NAMALWA (cell line): ENCODE results near the gene DLGAP1.

Experiments used
- DNase-seq: peaks from one replicate; pipeline ENCODE4 v3.0.0-alpha.2; 2015; ENCODE audit warnings: low spot score

DLGAP1 gene

DNA sequence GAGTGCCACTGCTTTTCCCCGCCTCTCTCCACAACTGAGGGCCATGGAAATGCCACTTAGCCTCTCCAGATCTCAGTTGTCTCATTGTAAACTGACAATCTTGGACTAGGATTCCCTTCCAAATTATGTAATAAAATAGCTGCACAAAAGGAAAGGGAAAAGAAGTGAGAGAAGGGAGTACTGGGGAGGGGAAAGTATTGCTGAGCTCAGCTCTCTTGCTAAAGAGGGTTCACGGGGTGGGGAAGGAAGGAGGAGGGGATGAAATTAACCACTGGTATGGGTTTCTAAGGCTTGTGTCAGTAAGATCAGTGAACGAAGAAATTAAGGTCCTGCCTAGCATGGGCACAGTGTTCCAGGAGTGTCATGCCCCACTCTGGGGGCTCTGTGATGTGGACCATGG lies 587.9 kb downstream of the DLGAP1 start:
- DNase-seq = no peak

- no peak for DNase-seq
Measured at GRCh38 chr18:3864669-3865298, 590.3 kb downstream of the DLGAP1 start.

- DNase-seq = no peak
Measured at GRCh38 chr18:3863593-3863992, 591.5 kb downstream of the DLGAP1 start.

DNA sequence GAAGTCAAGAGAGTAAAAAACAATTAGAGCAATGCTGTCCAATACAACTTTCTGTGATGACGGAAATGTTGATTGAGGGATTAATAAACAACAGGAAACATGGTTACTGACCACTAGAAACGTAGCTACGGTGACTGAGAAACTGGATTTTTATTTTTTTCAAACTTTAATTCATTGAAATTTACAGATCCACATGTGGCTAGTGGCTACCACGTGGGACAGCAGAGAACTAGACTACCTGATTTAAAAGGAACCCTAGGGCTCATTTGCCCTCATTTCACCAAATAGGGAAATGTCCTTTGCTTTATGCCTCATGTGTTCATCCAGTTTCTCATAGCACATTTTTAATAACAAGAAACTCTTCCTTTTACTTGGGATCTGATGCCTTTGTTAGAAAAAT lies 592.1 kb downstream of the DLGAP1 start:
- no peak for DNase-seq

DNA sequence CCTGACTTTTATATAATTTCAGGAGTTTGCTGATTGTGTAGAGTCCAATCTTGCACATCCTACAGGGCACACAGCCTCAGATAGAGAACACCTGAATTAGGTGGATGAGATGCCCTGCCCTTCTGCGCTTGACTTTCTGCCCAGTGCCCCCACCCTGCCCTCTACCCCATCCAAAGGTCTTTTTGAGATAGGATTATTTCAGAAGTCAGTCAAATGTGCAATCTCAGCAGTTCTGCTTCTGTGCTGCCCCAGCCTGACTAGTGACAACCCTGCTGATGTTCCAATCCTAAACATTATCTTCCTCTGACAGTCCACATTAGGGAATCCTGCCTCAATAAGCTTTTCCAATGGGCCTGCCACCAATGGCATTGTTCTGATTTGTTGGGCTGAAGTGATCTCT lies 593.6 kb downstream of the DLGAP1 start:
- DNase-seq = no peak

GRCh38 chr18:3857544-3857943 lies 597.6 kb downstream of the DLGAP1 start:
- DNase-seq = no peak

GRCh38 chr18:3855966-3856365 lies 599.1 kb downstream of the DLGAP1 start:
- DNase-seq = no peak

DNA sequence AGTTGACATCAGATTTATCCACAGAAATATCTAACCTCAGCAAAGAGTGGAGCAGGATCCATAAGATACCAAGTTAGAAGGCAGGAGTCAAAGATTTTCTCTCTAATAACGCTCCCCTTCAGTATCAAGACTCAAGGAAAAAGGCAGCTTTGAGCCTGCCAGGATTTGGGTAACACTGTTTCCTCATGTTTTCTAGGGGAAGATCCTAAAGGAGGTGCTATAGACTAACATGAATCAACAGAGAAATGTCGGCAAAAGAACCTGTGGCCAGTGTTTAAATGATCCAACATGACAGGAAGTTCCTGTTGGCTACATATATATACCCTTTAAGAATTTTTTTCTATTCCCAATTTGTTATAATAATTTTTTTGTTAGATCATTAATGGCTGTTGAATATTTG lies 602.8 kb downstream of the DLGAP1 start:
- no peak for DNase-seq

DNA sequence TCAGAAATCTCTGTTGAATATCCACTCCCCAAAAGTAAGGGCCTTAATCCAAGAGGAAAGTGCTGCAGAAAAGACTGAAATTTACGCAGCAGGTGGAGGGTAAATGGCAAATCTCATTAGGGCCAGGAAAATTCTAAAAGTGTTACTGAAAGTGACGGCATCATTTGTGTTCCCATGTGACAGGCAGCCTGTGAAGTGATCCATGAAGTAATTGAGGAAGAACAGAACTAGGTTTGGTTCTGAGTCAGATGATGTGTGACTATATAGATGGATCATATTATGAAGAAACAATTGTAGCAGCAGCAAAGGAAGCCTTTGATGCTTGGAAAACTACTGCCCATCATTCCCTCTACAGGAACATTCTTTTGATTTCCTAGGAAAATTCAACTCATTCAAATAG lies 603.9 kb downstream of the DLGAP1 start:
- no peak for DNase-seq

GRCh38 chr18:3848316-3848715 lies 606.8 kb downstream of the DLGAP1 start:
- DNase-seq = no peak

DNA sequence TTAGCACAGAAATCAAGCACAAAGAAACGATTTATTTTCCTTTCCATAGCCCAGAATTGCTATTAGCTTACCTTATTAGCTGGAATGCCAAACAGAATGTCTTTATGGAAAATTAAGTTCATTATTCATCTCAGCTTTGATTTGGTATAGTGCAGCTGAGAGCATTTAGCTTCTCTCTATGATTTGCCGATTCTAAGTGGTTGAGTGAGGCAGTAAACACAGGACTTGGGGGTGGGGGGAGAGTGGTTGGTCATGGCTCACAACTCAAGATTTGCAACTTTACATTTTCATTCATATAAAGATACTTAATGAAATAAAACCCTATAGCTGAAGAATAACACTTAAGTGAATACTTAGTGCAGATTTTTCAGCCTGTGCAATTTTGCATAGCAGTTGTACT lies 609.9 kb downstream of the DLGAP1 start:
- no peak for DNase-seq

- no peak for DNase-seq
Measured at GRCh38 chr18:3842844-3843243, 612.3 kb downstream of the DLGAP1 start.

- DNase-seq = no peak
Measured at GRCh38 chr18:3840766-3841165, 614.3 kb downstream of the DLGAP1 start.

DNA sequence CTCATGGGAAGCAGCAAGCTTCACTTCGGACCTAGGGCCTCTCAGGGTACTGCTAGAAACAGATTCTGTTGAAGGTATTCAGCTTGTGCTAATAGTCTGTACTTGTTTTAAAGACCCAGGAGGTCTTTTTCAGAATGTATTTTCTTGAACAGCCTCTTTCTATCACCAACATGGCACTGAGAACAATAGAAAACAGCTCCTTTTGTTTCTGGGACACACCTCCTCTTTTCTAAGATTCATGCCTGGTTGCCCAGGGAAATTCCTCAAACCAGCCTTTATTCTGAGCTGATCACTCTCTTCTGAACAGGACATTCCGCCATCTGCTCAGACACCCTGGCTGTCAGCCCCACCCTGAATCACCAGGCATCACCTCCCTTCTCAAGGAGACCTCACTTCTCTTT lies 615.5 kb downstream of the DLGAP1 start:
- DNase-seq = no peak

- no peak for DNase-seq
Measured at GRCh38 chr18:3836483-3837335, 618.4 kb downstream of the DLGAP1 start.

DNA sequence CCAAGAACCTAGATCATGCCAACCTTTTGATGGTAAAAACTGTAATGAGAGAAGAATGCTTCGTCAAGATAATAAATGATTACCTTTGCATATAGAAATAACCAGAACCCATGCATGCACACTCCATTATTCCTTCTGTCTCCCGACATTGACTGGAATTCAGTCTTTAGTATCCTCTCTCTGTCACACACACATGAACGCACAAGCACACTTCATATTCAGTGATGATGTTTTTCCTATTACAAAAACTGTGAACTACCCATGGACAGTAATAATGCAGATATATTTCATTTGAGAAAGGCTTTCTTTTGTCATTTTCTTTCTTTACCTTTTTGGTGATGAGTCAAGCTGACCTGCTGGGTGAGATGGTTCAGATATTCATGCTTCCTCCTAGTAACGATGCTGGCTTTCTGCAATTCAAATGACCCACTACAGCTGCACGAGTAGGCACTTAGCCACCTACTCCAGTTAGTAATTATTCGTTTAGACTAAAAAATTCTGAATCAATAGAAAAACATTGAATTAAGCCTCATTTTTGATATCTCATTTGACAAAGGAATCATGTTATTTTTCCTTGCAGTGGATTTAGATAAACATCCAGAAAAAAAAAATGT lies 623.0 kb downstream of the DLGAP1 start:
- DNase-seq = no peak

- DNase-seq = no peak
Measured at GRCh38 chr18:3830604-3831003, 624.5 kb downstream of the DLGAP1 start.

DNA sequence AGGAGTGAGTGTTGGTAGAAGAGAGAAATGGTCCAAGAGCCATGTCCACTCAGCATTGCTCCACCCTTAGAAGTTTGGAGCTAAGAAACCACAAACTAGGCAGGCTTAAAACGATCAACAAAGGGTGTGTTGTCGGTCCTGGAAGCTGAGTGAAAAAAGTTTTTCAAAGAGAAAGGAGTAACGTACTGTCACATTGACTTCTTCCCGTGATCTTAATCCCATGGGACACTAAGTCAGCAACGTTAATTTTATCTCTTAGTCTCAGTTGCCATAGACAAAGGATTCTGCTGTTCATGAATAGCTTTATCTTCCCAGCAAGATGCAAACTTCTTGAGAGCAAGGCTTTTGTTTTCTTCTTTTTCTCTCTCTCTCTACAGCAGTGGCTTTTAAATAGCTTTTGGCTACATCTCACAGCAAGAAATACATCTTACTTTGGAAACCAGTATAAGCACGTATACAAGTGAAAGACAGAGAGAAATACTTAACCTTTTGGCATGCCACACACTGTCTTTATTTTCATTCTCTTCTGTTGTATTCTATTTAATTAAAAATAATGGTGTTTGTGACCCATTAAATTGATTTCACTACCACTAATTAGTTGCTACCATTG lies 627.8 kb downstream of the DLGAP1 start:
- DNase-seq = no peak

DNA sequence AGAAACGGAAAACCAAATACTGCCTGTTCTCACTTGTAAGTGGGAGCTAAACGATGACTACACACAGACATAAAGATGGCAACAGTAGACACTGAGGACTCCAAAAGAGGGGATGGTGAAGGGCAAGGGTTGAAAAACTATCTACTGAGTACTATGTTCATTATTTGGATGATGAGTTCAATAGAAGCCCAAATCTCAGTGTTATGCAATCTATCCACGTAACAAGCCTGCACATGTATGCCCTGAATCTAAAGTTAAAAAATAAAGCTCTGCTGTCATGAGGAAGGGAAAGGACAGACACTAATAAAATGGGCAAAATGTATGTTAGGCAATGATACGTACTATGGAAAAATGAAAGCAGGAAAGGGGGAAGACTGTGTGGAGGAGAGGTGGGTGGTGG lies 629.1 kb downstream of the DLGAP1 start:
- no peak for DNase-seq

GRCh38 chr18:3824101-3824500 lies 631.0 kb downstream of the DLGAP1 start:
- no peak for DNase-seq

DNA sequence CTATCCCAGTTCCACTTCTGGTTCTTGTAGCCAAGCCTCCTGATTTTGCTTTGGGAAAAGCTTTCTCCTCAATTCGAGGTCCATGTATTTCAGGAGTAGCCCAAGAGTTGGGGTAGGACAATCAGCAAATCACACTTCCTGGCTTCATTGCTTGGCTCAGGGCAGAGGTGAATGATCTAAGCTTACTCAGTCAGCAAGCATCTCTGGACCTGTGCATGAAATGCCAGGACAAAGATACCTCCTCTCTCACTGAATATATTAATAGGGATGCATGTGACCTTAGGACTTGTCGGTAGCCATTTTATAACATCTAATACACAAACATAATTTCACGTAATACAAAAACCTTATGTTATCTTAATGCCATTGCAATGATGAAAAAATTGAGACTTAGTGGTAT lies 632.0 kb downstream of the DLGAP1 start:
- no peak for DNase-seq

DNA sequence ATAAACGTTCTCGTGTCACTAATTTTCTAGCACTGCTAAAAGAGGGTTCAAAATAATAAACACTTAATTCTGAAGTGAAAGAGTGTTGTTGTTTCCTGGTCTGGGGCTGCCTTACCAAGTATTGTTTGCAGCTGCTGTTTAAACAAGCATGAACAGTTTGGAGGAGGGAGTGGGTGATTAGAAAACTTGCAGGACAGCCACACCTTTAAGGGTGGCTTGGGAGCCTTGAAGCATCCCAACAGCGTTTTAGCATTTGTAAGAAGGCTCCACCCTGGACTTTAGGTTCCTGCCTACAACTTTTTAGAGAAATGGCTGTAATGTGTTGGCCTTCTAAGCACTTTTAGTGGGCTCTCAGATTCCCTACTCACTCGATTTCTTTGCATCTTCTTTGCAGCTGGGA lies 633.6 kb downstream of the DLGAP1 start:
- DNase-seq = no peak

GRCh38 chr18:3819961-3820360 lies 635.1 kb downstream of the DLGAP1 start:
- no peak for DNase-seq
